Nucleus accumbens (tissue), 56 donors: ENCODE measurements around the gene HOXC4.

Experiments
- DNase-seq, 56 donors: peaks; one replicate each; lab custom pipeline; 2025; lab: John Stamatoyannopoulos, UW

Gene HOXC4

DNA sequence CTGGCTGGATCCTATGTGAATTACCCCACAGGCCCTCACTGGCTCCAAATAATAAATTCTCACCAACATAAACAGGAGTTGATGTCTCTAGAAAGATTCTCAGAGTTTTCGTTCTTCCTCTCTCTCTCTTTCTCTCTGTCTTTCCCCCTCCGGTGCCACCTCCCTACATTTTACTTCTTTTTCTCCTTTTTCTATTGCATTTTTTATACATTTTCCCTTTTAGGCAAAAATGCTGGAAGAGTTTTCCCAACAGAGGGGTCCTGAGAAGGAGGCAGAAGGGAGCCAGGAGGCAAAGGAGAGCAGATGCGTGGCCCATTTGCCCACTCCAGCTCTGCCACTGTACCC, 26.2 kb upstream of the HOXC4 start:
- no peak for DNase-seq

DNA sequence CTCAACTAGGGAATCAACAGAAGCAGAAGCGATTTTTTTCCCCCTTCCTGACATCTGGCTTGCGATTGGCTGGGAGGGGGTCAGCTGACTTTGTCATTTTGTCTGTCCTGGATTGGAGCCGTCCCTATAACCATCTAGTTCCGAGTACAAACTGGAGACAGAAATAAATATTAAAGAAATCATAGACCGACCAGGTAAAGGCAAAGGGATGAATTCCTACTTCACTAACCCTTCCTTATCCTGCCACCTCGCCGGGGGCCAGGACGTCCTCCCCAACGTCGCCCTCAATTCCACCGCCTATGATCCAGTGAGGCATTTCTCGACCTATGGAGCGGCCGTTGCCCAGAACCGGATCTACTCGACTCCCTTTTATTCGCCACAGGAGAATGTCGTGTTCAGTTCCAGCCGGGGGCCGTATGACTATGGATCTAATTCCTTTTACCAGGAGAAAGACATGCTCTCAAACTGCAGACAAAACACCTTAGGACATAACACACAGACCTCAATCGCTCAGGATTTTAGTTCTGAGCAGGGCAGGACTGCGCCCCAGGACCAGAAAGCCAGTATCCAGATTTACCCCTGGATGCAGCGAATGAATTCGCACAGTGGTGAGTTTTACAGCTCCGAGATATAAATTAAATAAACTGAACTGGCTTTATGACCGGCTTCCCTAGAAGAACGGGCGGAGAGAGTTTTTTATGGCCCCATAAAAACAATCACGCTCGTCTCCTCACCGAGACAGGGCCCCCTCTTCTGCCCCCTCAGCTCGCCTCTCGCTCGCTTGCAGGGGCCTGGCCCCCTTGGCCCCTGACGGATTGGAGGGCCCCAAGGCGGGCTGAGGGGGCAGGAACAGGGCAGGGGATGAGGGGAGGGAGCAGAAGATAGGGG, 25.1 kb upstream of the HOXC4 start, which contains the start of gene HOXC6:
Gene HOXC6, plus strand, starts transcription at position 127 of the 888 bp plus-strand sequence. Its CDS starts 82 bp downstream, at position 209.
- peak in 1 of 56 donors; percentile 5 for DNase-seq

DNA sequence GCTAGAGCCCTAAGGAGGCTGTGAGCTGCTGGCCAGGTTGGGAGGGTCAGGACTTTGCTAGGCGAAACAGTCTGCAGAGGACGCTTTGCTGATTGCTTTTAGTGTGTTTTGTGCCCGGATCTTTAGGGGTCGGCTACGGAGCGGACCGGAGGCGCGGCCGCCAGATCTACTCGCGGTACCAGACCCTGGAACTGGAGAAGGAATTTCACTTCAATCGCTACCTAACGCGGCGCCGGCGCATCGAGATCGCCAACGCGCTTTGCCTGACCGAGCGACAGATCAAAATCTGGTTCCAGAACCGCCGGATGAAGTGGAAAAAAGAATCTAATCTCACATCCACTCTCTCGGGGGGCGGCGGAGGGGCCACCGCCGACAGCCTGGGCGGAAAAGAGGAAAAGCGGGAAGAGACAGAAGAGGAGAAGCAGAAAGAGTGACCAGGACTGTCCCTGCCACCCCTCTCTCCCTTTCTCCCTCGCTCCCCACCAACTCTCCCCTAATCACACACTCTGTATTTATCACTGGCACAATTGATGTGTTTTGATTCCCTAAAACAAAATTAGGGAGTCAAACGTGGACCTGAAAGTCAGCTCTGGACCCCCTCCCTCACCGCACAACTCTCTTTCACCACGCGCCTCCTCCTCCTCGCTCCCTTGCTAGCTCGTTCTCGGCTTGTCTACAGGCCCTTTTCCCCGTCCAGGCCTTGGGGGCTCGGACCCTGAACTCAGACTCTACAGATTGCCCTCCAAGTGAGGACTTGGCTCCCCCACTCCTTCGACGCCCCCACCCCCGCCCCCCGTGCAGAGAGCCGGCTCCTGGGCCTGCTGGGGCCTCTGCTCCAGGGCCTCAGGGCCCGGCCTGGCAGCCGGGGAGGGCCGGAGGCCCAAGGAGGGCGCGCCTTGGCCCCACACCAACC, 23.9 kb upstream of the HOXC4 start:
- DNase-seq: no peak

DNA sequence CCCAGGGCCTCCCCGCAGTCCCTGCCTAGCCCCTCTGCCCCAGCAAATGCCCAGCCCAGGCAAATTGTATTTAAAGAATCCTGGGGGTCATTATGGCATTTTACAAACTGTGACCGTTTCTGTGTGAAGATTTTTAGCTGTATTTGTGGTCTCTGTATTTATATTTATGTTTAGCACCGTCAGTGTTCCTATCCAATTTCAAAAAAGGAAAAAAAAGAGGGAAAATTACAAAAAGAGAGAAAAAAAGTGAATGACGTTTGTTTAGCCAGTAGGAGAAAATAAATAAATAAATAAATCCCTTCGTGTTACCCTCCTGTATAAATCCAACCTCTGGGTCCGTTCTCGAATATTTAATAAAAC, 23.2 kb upstream of the HOXC4 start:
- DNase-seq: no peak

DNA sequence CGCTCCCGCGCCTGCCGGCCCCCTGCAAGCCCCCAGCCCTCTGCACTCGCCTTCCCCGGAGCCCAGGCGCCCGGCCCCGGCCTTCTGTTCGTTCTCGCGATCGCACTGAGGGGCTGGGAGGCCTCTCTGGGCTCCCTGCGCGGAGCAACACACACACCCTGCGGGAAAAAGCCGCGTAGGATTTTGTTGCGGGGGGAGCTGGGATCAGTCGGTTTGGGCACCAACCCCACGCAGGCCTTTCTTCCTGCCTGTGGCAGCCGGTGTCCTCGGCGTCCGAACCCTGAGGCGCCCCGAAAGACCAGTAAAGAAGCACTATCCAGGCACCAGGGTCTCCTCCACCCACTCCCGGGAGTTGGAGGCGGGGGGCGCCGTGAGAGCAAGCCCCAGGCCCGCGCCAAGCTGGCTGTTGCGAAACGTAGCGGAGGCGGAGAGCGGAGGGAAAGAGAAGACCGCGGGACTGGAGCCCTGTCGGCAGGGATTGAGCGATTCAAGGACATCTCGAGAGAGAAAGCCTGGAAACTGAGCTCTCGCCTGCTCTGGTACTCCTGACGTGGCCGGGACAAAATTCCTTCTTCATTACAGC, 22.7 kb upstream of the HOXC4 start:
- no peak for DNase-seq

DNA sequence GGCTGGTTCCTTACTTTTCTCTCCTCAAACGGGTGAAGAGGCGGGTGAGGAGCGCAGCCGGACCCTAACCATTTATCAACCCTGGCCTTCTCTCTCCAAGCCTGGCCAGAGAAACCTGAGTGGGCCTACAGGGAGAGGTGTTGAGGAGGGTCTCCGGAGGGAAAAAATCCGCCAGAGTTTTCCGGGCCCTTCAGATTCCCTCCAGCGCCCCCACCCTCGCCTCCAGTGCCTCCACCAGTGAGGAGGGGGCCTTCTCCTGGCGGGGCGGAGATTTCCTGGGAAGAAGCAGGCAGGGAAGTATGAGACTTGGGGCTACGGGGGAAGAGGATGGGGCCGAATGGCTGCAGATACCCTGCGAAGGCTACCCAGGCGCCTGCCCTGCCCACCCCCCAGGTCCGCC, 22.2 kb upstream of the HOXC4 start:
- no peak for DNase-seq

DNA sequence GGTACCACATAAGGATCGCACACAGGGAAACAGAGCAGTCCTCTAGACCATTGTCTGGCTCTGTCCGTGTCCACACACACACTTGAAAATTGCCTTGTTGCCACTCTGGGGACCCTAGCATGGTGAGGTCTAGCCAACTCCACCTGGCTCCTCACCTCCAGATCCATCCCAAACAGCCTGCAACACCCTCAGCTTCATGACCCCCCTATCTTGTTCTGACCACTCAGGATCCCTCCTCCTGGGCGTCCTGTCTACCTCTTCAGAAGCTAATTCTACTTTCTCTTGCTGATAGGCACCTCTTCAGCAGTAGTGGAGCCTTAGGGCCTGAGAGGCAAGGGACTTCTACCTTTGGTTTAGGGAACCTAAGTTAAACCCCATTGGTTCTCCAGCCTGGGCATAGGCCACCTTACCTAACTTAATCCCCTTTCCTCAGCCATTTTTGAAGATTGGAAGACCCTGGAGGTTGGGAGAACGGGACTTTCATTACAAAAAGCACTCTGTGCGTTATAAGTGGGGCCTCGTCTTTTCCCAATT, 21.5 kb upstream of the HOXC4 start:
- no peak for DNase-seq

DNA sequence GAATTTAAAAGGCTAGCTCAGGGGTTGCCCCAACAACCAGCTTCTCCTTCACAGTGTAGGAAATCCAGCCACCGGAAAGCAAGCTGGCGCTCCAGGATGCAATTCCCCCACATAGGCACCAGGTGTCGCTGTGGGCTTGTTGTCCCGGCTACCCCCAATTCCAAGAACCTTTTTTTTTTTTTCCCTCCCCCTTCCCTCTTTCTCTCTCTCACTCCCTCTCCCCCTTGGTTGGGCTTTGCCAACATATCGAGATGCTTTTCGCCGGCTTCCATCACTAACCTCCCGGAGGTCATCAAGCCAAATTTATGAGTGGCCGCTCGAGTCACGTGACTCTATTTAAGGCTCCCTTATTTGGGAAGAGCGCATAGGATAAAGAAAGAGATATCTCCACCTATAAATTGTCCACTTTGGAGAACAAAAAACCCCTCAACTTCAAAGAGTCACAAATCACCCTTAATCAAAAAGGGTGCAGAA, 21.0 kb upstream of the HOXC4 start, which contains the start of gene HOXC5:
Gene HOXC5, plus strand, starts transcription at position 424 of the 474 bp plus-strand sequence. CDS start 73 bp downstream, outside the sequence.
- DNase-seq: peak in 31 of 56 donors; percentile 1 to 57 (median 9)

DNA sequence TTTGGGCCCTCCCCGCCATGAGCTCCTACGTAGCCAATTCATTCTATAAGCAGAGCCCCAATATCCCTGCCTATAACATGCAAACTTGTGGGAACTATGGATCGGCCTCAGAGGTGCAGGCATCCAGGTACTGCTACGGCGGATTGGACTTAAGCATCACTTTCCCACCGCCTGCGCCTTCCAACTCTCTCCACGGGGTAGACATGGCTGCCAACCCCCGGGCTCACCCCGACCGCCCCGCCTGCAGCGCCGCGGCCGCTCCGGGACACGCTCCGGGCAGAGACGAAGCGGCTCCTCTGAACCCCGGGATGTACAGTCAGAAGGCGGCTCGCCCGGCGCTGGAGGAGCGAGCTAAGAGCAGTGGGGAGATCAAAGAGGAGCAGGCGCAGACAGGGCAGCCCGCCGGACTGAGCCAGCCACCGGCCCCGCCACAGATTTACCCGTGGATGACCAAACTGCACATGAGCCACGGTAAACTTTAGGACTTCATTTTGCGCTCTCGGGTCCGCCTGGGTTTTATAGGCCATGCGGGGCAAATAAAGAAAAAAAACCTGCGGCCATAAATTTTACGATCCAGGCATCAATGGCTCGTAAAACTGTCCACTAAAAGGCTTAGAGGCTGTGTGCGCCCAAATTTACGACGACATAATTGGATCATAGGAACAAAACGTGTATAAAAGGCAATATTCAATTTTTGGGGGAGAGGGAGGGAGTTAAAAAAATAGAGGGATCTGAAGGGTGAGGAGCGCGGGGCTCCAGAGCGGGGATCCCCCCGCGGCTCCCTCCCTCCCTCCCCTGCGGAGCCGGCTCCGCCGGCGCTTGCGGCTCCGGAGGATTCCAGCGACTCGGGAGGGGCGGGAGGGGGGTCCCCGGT, 20.3 kb upstream of the HOXC4 start:
- no peak for DNase-seq

DNA sequence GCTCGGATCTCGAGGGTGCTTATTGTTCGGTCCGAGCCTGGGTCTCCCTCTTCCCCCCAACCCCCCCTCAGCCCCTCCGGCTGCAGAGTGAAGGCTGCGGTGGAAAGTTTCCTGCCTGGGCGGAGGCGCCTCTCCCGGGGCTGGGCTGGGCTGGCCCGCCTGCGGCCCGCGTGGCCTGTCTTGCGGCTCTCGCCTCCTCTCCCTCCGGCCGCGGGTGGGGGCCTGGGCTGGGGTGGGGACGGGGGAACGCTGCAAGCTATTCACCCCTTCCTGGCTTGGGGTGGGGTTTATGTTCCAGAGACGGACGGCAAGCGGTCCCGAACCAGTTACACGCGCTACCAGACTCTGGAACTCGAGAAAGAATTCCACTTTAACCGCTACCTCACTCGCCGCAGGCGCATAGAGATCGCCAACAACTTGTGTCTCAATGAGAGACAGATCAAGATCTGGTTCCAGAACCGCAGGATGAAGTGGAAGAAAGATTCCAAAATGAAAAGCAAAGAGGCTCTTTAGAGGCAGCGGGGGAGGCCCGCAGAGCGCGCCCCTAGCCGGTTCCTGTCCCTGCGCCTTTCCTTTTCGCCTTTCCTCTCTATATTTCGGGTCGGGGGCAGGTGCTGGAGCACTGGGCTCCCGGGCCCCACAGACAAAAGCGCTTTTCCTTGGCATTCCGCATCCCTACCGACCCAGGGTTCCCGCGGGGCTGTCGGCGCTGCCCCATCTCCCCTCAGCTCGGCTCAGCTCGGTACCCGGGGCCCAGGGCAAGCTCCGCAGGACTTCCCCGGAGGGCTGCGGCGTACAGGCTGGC, 19.5 kb upstream of the HOXC4 start:
- DNase-seq: no peak

DNA sequence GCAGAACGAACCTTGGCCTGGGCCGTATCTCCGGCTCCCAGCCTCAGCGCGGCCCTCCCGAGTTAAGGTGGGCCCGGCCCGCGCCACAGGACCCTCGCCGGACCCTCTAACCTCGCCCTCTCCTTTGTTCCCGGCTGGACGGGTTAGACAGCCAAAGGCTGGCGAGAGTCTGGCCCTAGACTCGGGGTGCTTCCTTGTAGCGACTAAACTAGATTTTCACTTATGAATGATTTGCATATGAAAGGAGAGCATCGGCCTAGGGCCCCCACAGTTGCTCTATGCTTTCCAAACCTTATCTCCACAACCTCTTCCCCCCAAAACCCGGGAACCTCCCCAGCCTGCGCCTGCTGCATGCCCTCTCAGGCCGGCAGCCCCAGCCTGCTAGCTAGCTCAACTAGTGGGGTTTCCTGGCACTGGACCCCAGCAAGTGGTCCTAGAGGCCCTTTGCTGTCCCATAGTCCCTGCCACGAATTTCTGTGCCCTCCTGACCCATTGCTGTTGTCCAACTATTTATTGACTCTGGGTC, 18.8 kb upstream of the HOXC4 start:
- DNase-seq: no peak

DNA sequence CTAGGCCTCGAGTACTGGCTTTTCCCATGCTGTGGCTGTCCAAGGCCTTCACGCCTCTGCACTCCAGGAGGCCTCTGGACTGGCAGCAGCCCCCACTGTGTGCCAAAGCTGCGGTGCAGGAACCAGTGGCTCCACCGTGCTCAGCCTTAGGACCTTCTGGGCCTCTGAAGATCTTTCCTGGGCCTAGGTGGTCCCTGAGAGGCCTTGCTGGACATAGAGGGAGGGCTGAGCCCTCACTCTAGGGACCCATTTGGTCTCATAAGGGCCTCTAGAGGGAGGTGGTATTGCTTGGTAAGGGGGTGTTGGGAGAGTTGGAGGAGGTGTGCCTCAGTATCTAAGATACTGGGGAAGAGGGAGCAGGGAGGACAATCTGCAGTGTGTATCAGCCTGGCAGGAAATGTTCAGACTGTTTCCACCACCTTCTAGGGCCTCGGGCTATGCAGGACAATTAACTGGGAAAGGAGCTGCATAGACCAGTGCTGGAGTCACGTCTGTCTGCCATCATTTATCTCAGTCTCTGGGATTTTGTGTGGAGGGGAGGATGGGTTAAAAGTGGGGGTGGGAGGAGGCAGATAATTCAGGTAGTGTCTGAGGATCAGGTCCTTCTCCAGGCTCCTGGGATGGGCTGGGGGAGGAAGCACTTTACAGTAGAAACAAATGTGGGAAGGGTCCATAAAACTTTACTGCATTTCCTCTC, 17.9 kb upstream of the HOXC4 start:
- no peak for DNase-seq

DNA sequence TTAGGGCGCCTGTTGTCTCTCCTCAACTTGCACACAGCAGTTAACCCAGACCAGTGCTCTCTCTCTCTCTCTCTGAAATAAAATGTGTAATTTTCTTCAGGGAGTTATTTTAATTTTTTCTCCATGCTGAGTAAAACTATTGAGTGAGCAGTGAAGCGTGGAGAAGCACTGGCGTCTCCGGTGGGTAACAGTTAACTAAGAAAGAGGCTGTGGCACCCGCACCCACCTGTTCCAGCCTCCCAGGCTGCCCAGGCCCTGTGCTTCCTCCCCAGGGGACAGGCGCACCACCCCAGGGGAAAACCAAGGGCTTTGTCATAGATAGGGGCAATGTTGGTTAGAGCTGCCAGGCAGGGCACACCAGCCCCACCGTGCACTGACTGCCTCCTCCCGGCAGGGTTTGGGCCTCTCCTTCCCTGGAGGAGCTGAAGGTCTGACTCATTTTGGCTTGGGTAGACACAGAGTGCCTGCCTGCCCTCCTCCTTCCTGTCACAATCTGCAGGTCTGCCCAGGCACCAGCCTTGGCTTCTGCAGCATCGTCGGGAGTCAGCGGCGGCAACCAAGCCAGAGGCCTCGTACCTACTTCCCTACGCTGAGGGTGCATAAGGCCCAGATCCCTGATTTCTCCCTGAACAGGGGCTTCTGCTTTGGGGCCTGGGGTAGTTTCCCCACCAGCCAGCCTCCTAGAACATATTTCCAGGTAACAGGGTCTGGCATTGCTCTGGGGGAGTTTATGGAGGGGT, 16.8 kb upstream of the HOXC4 start:
- no peak for DNase-seq

DNA sequence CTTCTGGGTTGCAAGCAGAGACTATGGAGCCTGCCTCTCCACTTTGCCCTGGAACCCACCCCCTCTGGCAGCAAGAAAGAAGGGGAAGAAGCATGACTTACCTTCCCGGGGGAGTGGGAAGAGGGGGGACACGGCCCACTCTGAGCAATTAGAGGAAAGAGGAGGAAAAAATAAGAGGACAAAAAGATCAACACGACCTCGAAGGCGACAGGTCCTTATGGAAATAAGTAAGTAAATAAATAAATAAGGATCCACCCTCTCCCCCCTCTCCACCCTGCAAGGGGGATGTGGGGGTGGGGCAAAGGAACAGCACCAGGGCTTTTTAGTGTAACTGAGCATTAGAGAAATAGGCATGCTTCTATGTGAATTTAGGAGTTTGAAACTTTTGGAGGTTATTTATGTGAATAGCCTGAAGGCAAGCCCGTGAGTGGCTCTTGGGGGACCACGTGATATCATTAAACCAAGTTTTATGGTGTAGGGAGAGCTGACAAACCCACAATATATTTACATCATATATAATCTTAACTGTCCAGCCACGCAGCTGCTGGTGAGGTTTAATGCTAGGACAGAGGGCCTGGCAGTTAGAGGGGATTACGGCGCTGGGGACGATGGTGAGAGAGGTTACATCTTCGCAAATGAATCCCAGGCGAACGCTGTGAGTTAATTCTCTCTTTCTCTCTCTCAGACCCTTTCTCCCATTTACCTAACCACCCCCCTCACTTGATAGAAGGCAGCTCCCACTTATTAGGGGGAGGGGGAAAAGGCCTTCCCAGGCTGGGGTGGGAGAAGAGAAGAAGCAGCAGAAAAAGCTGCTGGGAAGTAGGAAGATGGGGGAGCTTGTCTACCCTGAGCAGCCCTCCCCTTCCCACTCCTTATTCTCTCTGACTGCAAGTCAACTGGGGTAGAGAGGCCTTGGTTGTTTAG, 16.0 kb upstream of the HOXC4 start:
- DNase-seq: no peak

DNA sequence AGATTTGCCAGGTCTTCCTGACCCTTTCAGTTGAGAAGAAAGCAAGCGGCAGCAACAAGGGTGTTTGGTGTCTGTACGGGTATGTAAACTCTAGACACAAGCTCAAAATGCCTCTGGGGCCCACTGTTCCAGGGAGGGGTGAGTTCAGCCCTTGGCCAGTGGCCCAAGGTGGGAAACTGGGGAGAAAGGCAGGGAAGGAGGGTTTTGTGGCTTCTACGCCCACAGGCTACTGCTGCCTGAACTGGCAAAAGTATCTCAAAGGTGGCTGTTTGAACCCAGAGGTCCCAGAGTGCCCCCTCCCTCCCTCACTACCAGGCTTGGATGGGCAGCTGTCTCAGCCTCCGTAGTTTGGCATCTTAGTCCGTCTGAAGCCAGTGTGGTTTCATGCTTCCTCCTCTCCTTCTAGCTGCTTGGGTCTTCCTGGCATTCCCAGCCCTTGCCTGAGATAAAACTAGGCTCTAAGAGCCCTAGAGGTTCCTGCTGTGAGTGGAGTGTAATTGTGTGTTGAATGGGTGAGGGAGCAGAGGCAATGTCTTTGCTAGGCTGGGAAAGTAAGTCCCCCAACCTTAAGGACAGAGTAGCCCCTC, 15.3 kb upstream of the HOXC4 start:
- DNase-seq: no peak
